Measurements from ENCODE around the gene SLC10A1.
"Not testable (repeated sequence)": the region's sequence is repeated elsewhere in the genome, so short reads cannot be mapped to it uniquely, and the experiment has no call there.

Gene SLC10A1

GRCh38 chr14:69822456-69822855, 25.4 kb upstream of the SLC10A1 start:
- no peak for FAIRE-seq
- no peak for DNase-seq (ENCODE audit: insufficient read length)
- TF ChIP-seq POLR2A (IDR thresholded peaks at IDR 0.05; ENCODE audit: low read depth, low read length) (no peak), TAF1 (IDR thresholded peaks at IDR 0.05; ENCODE audit: borderline replicate concordance, low read depth, low read length) (no peak), POLR2AphosphoS5 (IDR thresholded peaks at IDR 0.05; ENCODE audit: low read depth, low read length) (no peak)

- FAIRE-seq (no peak), DNase-seq (ENCODE audit: insufficient read length) (no peak)
- TF ChIP-seq POLR2A (IDR thresholded peaks at IDR 0.05; ENCODE audit: low read depth, low read length) = no peak
- no peak for TF ChIP-seq POLR2AphosphoS5 (IDR thresholded peaks at IDR 0.05; ENCODE audit: low read depth, low read length)
- TF ChIP-seq TAF1 (IDR thresholded peaks at IDR 0.05; ENCODE audit: borderline replicate concordance, low read depth, low read length) = no peak
These were observed 23.9 kb upstream of the SLC10A1 start for GRCh38 chr14:69820991-69821390.

DNA sequence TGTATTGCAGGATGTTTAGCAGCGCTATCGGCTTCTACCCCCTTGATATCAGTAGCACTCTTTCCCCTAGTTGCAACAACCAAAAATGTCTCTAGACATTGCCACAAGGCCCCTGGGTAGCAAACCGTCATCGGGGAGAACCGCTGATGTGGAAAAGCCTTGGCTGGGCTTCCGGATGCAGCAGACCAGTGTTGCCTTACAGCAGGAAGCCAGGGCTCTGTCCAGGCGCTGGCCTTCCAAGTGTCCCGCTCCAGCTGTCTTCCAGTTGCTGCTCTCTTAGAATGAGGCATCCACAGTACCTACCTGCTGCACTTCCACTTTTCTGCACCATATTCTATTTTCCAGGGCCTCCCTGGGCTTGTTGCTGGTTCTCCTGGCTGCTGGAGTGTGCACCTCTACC, 22.6 kb upstream of the SLC10A1 start:
- FAIRE-seq = no peak
- DNase-seq (ENCODE audit: insufficient read length) = no peak
- no peak for TF ChIP-seq TAF1 (IDR thresholded peaks at IDR 0.05; ENCODE audit: borderline replicate concordance, low read depth, low read length)
- no peak for TF ChIP-seq POLR2A (IDR thresholded peaks at IDR 0.05; ENCODE audit: low read depth, low read length)
- TF ChIP-seq POLR2AphosphoS5 (IDR thresholded peaks at IDR 0.05; ENCODE audit: low read depth, low read length) = no peak

DNA sequence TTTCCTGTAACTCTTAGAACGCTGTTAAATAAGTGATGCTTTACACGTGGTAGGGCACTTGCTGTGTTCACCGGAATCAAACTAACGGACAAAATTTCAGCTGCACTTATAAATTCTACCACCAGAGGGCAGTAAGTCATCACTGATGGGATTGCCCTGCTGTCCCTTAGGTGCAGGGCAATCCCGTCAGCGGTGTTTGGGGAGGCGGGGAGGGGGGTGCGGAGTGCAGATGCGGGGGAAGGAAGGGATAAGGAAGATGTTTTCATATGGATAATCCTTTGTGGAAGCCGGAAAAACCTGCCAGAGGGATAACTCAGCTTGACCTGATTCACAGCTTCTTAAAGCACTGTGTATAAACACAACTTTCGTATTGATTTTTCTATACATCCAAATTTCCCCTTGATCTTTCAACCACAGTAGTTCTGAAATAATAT, 21.7 kb upstream of the SLC10A1 start:
- peak; percentile 90 for FAIRE-seq
- TF ChIP-seq POLR2A (IDR thresholded peaks at IDR 0.05; ENCODE audit: low read depth, low read length) (no peak), POLR2AphosphoS5 (IDR thresholded peaks at IDR 0.05; ENCODE audit: low read depth, low read length) (no peak), TAF1 (IDR thresholded peaks at IDR 0.05; ENCODE audit: borderline replicate concordance, low read depth, low read length) (no peak)
- peak; percentile 54 for DNase-seq (ENCODE audit: insufficient read length)

- FAIRE-seq = no peak
These were observed 19.2 kb upstream of the SLC10A1 start for GRCh38 chr14:69816216-69816615.

DNA sequence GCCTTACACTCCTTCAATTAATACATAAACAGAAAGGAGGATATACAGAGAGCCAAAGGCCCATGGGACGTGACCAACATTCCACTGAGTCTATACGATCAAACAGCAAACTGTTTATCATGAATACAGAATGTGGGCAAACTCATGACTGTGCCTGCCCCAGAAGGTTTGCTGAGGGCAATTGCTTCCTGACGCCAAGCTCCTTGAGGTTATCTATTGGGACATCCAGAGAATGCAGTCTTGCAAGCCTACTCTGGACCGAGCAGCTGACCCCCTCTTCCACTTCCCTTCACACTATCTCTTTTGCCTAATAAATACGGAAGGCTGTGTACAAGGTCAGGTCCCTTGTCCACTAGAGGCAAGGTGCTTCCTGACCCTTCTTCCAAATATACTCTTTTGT, 18.5 kb upstream of the SLC10A1 start:
- FAIRE-seq (no peak), DNase-seq (ENCODE audit: insufficient read length) (no peak)

More at GRCh38 chr14:69816216-69816615, 19.2 kb upstream of the SLC10A1 start:
- no peak for TF ChIP-seq POLR2A (IDR thresholded peaks at IDR 0.05; ENCODE audit: low read depth, low read length)
- TF ChIP-seq TAF1 (IDR thresholded peaks at IDR 0.05; ENCODE audit: borderline replicate concordance, low read depth, low read length) = no peak
- no peak for TF ChIP-seq POLR2AphosphoS5 (IDR thresholded peaks at IDR 0.05; ENCODE audit: low read depth, low read length)
- DNase-seq (ENCODE audit: insufficient read length) = no peak

DNA sequence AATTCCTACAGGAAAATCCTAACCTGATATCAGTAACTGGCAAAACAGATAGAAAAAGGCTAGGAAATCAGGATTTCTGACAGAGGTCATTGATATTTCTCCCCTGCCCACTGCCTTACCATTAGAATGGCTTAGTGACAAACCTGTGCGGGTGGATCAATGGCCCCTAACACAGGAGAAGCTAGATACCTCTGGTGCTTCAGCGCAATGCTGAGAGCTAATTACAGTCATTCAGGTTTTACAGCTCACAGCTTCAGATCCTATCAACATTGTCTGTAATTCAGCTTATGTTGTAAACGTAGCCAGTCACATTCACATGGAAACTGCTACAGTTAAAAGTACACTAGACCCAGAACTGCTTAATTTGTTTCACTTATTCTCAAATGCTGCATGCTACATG, 17.4 kb upstream of the SLC10A1 start:
- FAIRE-seq (no peak), DNase-seq (ENCODE audit: insufficient read length) (no peak)
- no peak for TF ChIP-seq POLR2AphosphoS5 (IDR thresholded peaks at IDR 0.05; ENCODE audit: low read depth, low read length)
- no peak for TF ChIP-seq TAF1 (IDR thresholded peaks at IDR 0.05; ENCODE audit: borderline replicate concordance, low read depth, low read length)
- TF ChIP-seq POLR2A (IDR thresholded peaks at IDR 0.05; ENCODE audit: low read depth, low read length) = no peak

More for the DNA sequence above, 18.5 kb upstream of the SLC10A1 start:
- TF ChIP-seq TAF1 (IDR thresholded peaks at IDR 0.05; ENCODE audit: borderline replicate concordance, low read depth, low read length) = no peak
- TF ChIP-seq POLR2AphosphoS5 (IDR thresholded peaks at IDR 0.05; ENCODE audit: low read depth, low read length) = no peak
- no peak for TF ChIP-seq POLR2A (IDR thresholded peaks at IDR 0.05; ENCODE audit: low read depth, low read length)

DNA sequence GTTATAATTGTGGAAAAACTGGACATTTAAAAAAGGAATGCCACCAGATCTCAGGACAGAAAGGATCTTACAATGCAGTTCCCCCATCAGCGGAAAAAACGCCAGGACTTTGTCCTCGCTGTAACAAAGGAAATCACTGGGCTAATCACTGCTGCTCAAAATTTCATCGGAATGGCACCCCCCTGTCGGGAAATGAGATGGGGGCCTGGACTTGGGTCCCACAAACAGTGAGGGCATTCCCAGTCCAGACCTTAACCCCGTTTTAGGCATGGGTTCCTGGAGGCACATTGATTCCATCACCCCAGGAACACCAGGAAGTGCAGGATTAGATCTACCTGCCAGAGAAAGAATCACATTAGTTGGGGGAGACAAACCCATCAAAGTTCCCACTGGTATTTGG, 16.3 kb upstream of the SLC10A1 start:
- FAIRE-seq; DNase-seq (ENCODE audit: insufficient read length): not testable (repeated sequence)

- TF ChIP-seq TAF1 (IDR thresholded peaks at IDR 0.05; ENCODE audit: borderline replicate concordance, low read depth, low read length) (no peak), POLR2AphosphoS5 (IDR thresholded peaks at IDR 0.05; ENCODE audit: low read depth, low read length) (no peak), POLR2A (IDR thresholded peaks at IDR 0.05; ENCODE audit: low read depth, low read length) (no peak)
- no peak for DNase-seq (ENCODE audit: insufficient read length)
- FAIRE-seq = no peak
These were observed 15.7 kb upstream of the SLC10A1 start for GRCh38 chr14:69812711-69813110.

- DNase-seq (ENCODE audit: insufficient read length) (no peak), FAIRE-seq (no peak)
- no peak for TF ChIP-seq POLR2AphosphoS5 (IDR thresholded peaks at IDR 0.05; ENCODE audit: low read depth, low read length)
- no peak for TF ChIP-seq POLR2A (IDR thresholded peaks at IDR 0.05; ENCODE audit: low read depth, low read length)
- TF ChIP-seq TAF1 (IDR thresholded peaks at IDR 0.05; ENCODE audit: borderline replicate concordance, low read depth, low read length) = no peak
These were observed 14.8 kb upstream of the SLC10A1 start for GRCh38 chr14:69811868-69812252.

- FAIRE-seq (no peak), DNase-seq (ENCODE audit: insufficient read length) (no peak)
- TF ChIP-seq POLR2AphosphoS5 (IDR thresholded peaks at IDR 0.05; ENCODE audit: low read depth, low read length) (no peak), TAF1 (IDR thresholded peaks at IDR 0.05; ENCODE audit: borderline replicate concordance, low read depth, low read length) (no peak)
These were observed 14.3 kb upstream of the SLC10A1 start for GRCh38 chr14:69811227-69811867.

- no peak for FAIRE-seq
- TF ChIP-seq TAF1 (IDR thresholded peaks at IDR 0.05; ENCODE audit: borderline replicate concordance, low read depth, low read length) = no peak
- TF ChIP-seq POLR2AphosphoS5 (IDR thresholded peaks at IDR 0.05; ENCODE audit: low read depth, low read length) = no peak
- TF ChIP-seq POLR2A (IDR thresholded peaks at IDR 0.05; ENCODE audit: low read depth, low read length) = no peak
- no peak for DNase-seq (ENCODE audit: insufficient read length)
These were observed 12.1 kb upstream of the SLC10A1 start for GRCh38 chr14:69808919-69809808.
